Measurements from ENCODE around the gene RAVER1.

DNA sequence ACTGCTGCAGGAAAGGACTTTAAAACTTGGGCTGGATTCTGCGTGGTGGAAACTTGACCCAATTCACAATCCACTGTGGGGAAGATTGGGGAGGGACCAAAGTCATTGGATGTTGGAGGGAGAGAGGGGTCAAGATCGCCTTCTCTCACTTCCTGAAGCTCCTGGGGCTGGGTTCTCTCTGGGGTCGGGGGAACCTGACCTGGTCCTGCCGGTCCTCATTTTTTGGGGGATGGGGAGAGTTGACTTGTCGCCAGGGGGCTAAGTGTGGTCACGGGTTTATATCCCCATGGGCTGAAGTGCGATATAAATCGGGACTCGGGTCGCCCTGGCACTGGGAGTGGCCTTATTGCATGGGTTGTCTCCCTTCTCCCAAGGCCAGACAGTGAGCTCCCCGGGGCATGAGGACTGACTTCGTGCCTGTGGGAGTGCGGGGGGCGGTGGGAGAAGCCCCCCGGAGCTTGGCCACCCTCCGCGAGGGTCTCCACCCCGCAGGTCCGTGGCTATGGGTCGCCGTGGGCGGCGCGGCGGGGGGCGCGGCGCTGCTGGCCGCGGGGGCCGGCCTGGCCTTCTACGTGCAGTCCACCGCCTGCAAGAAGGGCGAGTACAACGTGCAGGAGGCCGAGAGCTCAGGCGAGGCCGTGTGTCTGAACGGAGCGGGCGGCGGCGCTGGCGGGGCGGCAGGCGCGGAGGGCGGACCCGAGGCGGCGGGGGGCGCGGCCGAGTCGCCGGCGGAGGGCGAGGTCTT, 37.3 kb downstream of the RAVER1 start:
- TF ChIP-seq GLI4 (CRISPR knock-in tag; IDR thresholded peaks at IDR 0.05; ENCODE audit: borderline replicate concordance), result 0 out of 2 replicates have a peak, but pooled peaks have one; percentile 32
- no peak for TF ChIP-seq FOXA1 (IDR thresholded peaks at IDR 0.05)
- no peak for TF ChIP-seq FOXA1 (CRISPR knock-in tag; IDR thresholded peaks at IDR 0.05)
- TF ChIP-seq, protein P1, sequence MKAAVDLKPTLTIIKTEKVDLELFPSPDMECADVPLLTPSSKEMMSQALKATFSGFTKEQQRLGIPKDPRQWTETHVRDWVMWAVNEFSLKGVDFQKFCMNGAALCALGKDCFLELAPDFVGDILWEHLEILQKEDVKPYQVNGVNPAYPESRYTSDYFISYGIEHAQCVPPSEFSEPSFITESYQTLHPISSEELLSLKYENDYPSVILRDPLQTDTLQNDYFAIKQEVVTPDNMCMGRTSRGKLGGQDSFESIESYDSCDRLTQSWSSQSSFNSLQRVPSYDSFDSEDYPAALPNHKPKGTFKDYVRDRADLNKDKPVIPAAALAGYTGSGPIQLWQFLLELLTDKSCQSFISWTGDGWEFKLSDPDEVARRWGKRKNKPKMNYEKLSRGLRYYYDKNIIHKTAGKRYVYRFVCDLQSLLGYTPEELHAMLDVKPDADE (CRISPR knock-in tag; IDR thresholded peaks at IDR 0.05), result no peak
- TF ChIP-seq, protein P2, sequence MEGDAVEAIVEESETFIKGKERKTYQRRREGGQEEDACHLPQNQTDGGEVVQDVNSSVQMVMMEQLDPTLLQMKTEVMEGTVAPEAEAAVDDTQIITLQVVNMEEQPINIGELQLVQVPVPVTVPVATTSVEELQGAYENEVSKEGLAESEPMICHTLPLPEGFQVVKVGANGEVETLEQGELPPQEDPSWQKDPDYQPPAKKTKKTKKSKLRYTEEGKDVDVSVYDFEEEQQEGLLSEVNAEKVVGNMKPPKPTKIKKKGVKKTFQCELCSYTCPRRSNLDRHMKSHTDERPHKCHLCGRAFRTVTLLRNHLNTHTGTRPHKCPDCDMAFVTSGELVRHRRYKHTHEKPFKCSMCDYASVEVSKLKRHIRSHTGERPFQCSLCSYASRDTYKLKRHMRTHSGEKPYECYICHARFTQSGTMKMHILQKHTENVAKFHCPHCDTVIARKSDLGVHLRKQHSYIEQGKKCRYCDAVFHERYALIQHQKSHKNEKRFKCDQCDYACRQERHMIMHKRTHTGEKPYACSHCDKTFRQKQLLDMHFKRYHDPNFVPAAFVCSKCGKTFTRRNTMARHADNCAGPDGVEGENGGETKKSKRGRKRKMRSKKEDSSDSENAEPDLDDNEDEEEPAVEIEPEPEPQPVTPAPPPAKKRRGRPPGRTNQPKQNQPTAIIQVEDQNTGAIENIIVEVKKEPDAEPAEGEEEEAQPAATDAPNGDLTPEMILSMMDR (CRISPR knock-in tag; IDR thresholded peaks at IDR 0.05), result no peak
- no peak for TF ChIP-seq ZNF644 (CRISPR knock-in tag; IDR thresholded peaks at IDR 0.05; ENCODE audit: low read depth)
- TF ChIP-seq, protein P3, sequence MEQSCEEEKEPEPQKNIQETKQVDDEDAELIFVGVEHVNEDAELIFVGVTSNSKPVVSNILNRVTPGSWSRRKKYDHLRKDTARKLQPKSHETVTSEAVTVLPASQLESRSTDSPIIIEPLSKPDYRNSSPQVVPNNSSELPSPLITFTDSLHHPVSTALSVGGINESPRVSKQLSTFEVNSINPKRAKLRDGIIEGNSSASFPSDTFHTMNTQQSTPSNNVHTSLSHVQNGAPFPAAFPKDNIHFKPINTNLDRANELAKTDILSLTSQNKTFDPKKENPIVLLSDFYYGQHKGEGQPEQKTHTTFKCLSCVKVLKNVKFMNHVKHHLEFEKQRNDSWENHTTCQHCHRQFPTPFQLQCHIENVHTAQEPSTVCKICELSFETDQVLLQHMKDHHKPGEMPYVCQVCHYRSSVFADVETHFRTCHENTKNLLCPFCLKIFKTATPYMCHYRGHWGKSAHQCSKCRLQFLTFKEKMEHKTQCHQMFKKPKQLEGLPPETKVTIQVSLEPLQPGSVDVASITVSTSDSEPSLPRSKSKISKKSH (CRISPR knock-in tag; IDR thresholded peaks at IDR 0.05; ENCODE audit: borderline replicate concordance), result no peak
- no peak for TF ChIP-seq POLR2AphosphoS5 (IDR thresholded peaks at IDR 0.05; ENCODE audit: low read depth, low read length)
- no peak for TF ChIP-seq FOXM1 (CRISPR knock-in tag; IDR thresholded peaks at IDR 0.05)
- TF ChIP-seq KLF6 (CRISPR knock-in tag; IDR thresholded peaks at IDR 0.05), result no peak

Measured in HepG2 (cell line).